ENCODE measurements around the gene ADPRM. TPM values are rescaled to one million over a fixed set of nuclear protein-coding genes. Genes with fewer than 3 reads are reported as not detected.

Gene ADPRM
- total RNA-seq, 1 donor from 2014 or later: 11.4 TPM

- intact Hi-C loops (cut with micrococcal nuclease): no loop called here
Measured at GRCh38 chr17:10738521-10739258, 41.3 kb downstream of the ADPRM start.

DNA sequence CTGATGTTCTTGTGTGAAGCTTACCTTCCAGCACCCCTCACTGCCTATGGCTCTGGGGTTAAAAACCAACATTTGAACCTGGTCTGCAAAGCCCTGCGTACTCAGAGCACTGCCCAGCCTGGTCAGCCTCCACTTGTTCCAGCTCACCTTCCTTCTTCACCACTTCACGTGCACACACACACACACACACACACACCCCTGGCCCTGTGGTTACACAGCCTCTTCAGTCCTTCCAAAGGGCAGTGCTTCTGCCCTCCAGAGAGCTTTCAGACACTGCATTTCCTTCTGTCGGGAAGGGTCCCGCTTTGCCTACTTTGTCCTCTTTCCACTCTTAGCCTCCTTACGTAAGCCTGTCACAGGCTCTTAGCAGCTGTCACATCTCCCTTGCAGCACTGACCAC lies 42.0 kb downstream of the ADPRM start:
- intact Hi-C loops (cut with micrococcal nuclease): no loop called here

GRCh38 chr17:10741416-10742135 lies 44.2 kb downstream of the ADPRM start:
- intact Hi-C loops (cut with micrococcal nuclease): no loop called here

DNA sequence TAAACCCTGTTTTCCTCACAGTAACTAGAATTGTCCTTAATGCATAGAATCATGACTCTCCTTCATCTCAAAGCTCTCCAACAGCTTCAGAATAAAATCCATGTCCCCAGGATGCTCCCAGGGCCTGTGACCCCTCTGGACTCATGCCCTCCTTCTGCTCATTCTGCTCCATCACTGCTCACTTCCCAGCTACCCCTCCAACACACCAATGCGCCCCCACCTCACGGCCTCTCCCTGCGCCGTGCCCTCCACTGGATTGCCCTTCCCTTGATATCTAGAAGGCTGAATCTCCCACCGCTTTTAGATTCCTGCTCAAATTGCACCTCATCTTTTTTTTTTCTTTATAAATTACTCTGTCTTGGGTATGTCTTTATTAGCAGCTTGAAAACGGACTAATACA lies 45.0 kb downstream of the ADPRM start:
- intact Hi-C loops (cut with micrococcal nuclease): no loop called here

- intact Hi-C loops (cut with micrococcal nuclease): no loop called here
Measured at GRCh38 chr17:10743316-10744009, 46.1 kb downstream of the ADPRM start.

- intact Hi-C loops (cut with micrococcal nuclease): no loop called here
Measured at GRCh38 chr17:10744501-10745000, 47.2 kb downstream of the ADPRM start.

DNA sequence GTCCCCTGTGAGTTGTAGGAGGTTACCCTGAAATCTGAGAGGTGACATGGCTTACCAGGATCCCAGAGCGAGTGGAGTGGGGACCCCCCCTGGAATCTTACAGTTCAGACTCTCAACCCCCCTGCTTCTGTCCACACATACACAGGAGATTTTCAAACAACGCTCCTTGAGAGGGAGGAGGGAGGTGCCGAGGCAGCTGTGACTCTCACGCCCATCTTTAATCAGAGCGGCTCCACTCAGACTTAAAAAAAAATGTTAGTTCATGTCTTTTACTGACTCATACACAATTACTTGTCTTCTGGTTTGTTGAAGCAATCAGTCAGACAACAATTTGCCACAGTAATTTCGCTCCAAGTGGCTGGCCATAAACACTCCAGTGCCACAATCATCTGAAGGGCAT lies 47.8 kb downstream of the ADPRM start:
- intact Hi-C loops (cut with micrococcal nuclease): no loop called here

- intact Hi-C loops (cut with micrococcal nuclease): no loop called here
Measured at GRCh38 chr17:10748531-10749181, 51.3 kb downstream of the ADPRM start.

DNA sequence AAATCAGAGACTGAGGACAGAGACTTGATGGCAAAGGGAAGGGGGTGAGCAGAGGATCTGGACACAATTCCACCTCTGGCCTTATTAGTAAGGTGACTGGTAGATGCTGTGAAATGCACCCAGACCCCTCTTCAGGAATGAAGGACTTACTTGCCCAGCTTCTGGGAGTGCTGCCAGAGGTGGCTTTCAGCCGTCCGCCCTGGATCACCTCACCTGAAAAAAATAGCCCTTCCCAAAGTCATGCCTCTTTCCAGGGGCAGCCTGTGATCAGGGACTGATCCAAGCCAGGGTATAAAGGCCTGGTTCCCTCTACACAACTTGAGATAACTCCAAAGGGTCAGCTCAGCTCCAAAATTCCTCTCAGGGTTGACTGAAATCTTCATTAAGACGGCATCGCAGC lies 52.8 kb downstream of the ADPRM start:
- intact Hi-C loops (cut with micrococcal nuclease): no loop called here

DNA sequence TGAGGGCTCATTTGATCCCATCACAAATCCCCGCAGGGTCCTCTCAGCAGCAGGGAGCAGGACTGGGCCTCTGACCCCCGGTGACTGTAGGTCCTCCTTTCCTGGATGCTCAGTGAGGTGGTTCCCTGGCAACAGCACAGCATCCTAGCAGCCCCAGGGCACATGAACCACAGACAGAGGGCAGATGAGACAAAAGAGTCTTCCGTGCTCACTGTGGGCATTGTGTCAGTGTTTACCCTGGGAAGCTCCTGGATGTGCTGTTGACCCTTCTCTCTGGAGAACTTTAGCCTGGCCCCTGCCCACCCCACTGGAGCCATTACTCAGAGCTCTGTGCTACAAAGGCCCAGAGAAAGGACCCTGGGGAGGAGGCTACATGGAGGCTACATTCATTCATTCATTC lies 54.2 kb downstream of the ADPRM start:
- intact Hi-C loops (cut with micrococcal nuclease): no loop called here

DNA sequence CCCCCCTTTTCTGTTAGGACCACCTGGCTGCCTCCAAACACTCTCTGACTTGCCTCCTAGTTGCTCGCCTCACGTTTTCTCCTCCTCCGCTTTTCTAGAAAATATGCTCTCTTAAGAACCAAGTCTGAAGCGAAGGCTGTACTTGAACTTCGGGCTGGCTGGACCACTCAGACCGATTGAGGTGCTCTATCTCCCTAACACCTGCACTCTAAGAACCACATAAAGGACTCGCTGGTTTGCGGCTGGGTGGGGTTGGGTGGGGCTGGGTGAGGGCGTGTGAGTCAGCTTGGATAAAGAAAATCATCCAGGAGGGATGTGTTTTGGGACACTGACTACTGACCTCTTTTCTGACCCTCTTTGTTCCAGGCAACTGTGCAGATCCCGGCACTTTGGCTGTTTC lies 55.3 kb downstream of the ADPRM start:
- intact Hi-C loops (cut with micrococcal nuclease): no loop called here

DNA sequence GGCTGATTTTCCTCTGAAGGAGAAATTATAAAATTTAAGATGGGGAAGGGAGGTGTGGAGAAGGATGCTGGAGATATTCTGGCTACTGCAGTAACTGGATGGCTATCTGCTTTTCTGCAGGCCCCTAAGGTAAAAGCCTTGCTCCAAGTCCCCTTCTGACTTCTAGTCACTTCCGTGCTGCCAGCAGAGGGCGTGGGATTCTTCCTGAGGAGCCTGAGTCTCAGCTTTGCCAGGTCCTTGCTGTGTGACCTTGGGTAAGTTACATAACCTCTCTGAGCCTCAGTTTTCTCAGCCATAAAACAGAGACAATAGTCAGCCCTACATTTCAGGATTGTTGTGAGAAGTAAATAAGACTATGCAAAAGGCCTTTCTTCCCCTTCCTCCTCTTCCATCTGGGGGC lies 56.7 kb downstream of the ADPRM start:
- intact Hi-C loops (cut with micrococcal nuclease): no loop called here

DNA sequence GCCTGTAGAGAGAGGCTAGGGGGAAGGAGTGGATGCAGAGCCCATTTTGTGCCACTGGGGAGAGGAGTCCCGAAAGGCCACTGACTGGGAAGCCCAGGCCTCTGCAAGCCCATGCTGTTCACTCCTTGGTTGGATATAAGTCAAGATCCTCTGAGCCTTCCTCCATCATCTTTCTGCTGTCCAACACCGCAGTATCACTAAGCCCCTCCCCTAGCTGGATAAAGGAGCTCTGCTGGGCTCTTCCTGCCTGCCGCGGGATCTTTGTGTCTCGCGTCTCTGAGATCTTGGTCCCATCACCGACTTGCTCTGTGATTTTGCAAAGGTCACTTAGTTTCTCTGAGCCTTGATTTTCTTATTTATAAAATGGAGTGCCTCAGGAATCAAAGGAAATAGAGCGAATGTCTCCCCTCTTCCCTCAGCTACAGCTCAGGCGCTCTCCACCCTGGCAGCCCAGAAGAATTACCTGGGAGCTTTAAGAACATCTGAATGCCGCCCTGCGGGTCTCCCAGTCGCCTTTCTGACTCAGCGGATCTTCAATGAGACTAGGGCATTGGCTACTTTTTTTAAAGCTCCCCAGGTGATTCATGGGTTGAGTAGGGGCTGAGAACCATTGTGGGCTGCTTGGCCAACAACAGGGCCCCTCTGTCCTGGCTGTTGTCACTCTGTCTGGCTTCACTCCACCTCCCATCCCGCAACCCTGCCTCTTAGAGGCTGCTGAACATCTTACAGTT lies 57.6 kb downstream of the ADPRM start:
- intact Hi-C loops (cut with micrococcal nuclease): no loop called here

GRCh38 chr17:10755592-10756127 lies 58.3 kb downstream of the ADPRM start:
- intact Hi-C loops (cut with micrococcal nuclease): no loop called here

- intact Hi-C loops (cut with micrococcal nuclease): no loop called here
Measured at GRCh38 chr17:10756185-10756584, 58.8 kb downstream of the ADPRM start.

DNA sequence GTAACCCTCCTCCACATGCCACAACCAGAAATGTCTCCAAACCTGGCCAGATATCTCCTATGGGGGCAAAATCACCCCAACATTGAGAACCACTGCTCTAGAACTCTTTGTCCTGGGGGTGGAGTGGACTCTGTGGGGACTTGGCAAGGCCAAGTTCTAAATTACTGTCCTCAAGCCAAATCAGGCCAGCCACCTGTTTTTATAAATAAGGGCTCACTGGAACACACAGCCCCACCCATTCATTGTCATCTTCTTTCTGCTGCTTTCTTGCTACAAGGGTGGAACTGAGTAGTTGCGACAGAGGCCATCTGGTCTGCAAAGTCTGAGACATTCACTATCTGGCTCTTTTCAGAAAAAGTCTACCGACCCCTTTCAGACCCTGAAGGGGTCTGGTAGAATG lies 59.2 kb downstream of the ADPRM start:
- intact Hi-C loops (cut with micrococcal nuclease): no loop called here

DNA sequence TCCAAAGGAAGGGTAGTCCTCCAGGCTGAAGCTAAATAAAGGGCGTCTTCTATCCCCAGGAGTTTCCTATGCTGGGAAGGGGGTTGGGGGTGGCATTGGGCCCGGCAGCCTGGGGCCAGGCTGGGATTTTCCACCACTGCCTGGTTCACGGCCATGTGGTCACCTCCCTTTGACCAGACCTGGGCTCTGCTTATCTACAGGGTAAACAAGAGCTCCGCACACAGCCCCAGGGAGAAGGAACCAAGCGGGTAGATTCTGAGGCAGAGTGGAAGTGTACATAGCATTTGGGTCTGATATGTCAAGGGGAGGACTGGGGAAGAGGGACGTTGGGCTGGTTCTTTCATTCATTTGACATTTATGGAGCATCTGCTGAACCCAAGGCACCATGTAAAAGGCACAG lies 59.7 kb downstream of the ADPRM start:
- intact Hi-C loops (cut with micrococcal nuclease): no loop called here

DNA sequence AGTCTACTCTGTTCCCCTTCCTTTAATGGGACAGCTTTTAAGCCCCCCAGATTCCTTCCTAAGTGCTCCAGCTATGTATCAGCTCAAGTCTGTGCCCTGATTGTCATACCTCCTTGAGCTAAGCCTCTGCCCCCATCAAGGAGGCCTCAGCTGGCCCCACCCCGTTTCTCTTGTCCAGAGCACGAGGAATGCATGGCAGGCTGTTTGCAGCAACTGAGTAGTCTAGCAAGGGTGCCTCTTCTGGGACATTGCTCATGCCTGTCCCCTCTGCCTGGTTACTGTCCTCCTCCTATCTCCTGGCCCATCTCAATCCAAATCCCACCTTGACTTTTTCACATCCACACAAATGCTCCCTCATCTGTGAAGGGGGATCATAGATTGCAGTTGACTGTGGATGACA lies 60.3 kb downstream of the ADPRM start:
- intact Hi-C loops (cut with micrococcal nuclease): no loop called here

GRCh38 chr17:10758062-10758461 lies 60.7 kb downstream of the ADPRM start:
- intact Hi-C loops (cut with micrococcal nuclease): no loop called here

All from T-helper 2 cell treated with Interferon-gamma antibody and Interleukin-4, amounts not matched to agents 100 ng/mL and 5 ng/mL, for 36 hours (primary cell).